Left lung (tissue), 10 donors: Measurements from ENCODE around the gene ZSCAN22. TPM values are rescaled to one million over a fixed set of nuclear protein-coding genes. Genes with fewer than 3 reads are reported as not detected.

Experiments
- ATAC-seq: fragments of 200-7000 bp; cut with Tn5 transposase; one replicate; pipeline ENCODE4 v1.9.1; 2020; ENCODE audit warnings: moderate library complexity
- DNase-seq, 4 donors: peaks; one replicate each; pipeline ENCODE4 v3.0.0-alpha.2; 2013 to 2020
- H3K27ac ChIP-seq, 2 donors: fragments of 200-600 bp; sonication (generic) in 1 of 2; one replicate each; pipeline versions ENCODE4 v1.5.0 to v1.8.0; 2020 to 2021
- H3K27me3 ChIP-seq, 2 donors: fragments of 200-600 bp; sonication (generic) in 1 of 2; one replicate each; pipeline versions ENCODE4 v1.5.0 to v1.8.0; 2020 to 2021
- H3K36me3 ChIP-seq, 2 donors: fragments of 200-600 bp; sonication (generic) in 1 of 2; one replicate each; pipeline versions ENCODE4 v1.5.0 to v1.8.0; 2020 to 2021
- H3K4me1 ChIP-seq, 2 donors: fragments of 200-600 bp; one replicate each; pipeline ENCODE4 v1.8.0; 2021
- H3K4me3 ChIP-seq, 2 donors: fragments of 200-600 bp; sonication (generic) in 1 of 2; one replicate each; pipeline versions ENCODE4 v1.5.0 to v1.8.0; 2020 to 2021; ENCODE audit warnings: mild to moderate bottlenecking in 1 of 2
- H3K9me3 ChIP-seq, 2 donors: fragments of 200-600 bp; sonication (generic) in 1 of 2; one replicate each; pipeline versions ENCODE4 v1.5.0 to v1.8.0; 2020 to 2021
- intact Hi-C, 2 donors: fragments of 100-400 bp; cut with DNase I; formaldehyde crosslinking; loops; one replicate each; pipeline versions ENCODE4 v1.11.2 to v1.14.2; 2022
- polyA plus RNA-seq, 6 donors: library from polyadenylated mRNA; unstranded; fragments of 120-200 nt; gene quantifications; one replicate each; pipeline ENCODE4 v1.2.1, GENCODE V29; 2013; ENCODE audit not compliant: insufficient read length in 6 of 6
- total RNA-seq, 2 donors: library from RNA; stranded (reverse); fragmentation: NEBNext Ultra II Directional; extraction: Animal tissue kit (Norgen Biotek cat#: 25700); gene quantifications; one replicate each; pipeline ENCODE4 v1.2.1, GENCODE V29; 2021
- TF ChIP-seq, protein P1 (sequence below), 2 donors: fragments of 200-600 bp; sonication (generic) in 1 of 2; IDR thresholded peaks; one replicate each; pipeline versions ENCODE4 v1.5.0 to v1.8.0; 2021; ENCODE audit warnings: antibody characterized with exemption in 2 of 2
- donor health status: DM: no; HTN: yes; CAD: no.
- donor health status: DM: no; HTN: no; CAD: no.

ZSCAN22 gene
- total and polyA plus RNA-seq, 8 donors: 3.4 to 5.0 (median 4.0) TPM

DNA sequence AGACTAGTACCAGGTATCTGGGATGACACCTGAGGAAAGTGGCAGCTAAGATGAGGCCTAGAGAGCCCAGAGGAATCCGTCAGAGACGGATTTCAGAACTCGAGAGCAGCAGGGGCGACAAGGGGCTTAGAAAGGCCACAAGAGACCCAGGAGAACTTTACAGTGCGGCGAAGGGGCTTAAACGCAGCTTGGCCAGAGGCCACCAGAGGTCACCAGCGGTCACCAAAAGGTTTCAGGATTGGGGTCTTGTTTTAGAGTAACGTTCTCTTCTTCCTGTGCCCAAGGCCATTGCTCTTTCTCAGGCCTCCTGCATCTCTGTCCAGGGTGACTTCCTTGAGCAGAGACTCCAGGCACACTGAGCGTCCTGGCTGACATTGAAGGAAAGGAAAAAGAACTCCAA, 2.2 kb downstream of the ZSCAN22 start:
- TF ChIP-seq, protein P1, sequence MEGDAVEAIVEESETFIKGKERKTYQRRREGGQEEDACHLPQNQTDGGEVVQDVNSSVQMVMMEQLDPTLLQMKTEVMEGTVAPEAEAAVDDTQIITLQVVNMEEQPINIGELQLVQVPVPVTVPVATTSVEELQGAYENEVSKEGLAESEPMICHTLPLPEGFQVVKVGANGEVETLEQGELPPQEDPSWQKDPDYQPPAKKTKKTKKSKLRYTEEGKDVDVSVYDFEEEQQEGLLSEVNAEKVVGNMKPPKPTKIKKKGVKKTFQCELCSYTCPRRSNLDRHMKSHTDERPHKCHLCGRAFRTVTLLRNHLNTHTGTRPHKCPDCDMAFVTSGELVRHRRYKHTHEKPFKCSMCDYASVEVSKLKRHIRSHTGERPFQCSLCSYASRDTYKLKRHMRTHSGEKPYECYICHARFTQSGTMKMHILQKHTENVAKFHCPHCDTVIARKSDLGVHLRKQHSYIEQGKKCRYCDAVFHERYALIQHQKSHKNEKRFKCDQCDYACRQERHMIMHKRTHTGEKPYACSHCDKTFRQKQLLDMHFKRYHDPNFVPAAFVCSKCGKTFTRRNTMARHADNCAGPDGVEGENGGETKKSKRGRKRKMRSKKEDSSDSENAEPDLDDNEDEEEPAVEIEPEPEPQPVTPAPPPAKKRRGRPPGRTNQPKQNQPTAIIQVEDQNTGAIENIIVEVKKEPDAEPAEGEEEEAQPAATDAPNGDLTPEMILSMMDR (IDR thresholded peaks at IDR 0.05): no peak
- intact Hi-C loops: no loop called here
- no peak overlapping the region for H3K4me3 ChIP-seq
- H3K27me3 ChIP-seq: no peaks in the 10 kb centered on the region
- no peaks in the 10 kb centered on the region for H3K36me3 ChIP-seq
- DNase-seq (no peak), ATAC-seq (no peak)
- H3K27ac ChIP-seq: no peak overlapping the region
- H3K4me1 ChIP-seq: peaks cover 15 to 30% of the 10 kb centered on the region in 2 donors
- no peaks in the 10 kb centered on the region for H3K9me3 ChIP-seq

DNA sequence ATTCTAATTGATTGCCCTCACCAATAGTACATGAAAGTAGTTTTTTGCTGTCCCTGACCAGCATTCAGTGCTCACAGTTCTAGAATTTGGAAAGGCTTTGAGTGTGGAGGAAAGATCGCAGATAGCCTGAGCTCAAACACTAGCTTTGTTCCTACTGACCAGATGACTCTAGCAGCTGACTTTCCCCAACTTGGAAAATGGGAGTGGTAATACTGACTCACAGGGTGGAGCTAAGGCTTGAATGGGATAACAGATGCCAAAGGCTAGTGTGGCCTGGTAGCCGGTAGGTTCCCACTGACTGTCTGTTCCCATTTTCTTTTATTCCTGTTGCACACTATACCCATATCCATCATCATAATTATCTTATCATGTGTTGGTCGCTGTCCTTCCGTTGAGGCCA, 3.7 kb downstream of the ZSCAN22 start:
- Histone ChIP-seq H3K4me3 (no peak overlapping the region), H3K9me3 (no peaks in the 10 kb centered on the region), H3K36me3 (peaks cover 0 to 11% of the 10 kb centered on the region in 2 donors), H3K27me3 (no peaks in the 10 kb centered on the region), H3K27ac (no peak overlapping the region), H3K4me1 (peaks cover 15 to 29% of the 10 kb centered on the region in 2 donors)
- DNase-seq: no peak
- intact Hi-C loops: no loop called here
- no peak for ATAC-seq
- TF ChIP-seq, protein P1 (IDR thresholded peaks at IDR 0.05): no peak

DNA sequence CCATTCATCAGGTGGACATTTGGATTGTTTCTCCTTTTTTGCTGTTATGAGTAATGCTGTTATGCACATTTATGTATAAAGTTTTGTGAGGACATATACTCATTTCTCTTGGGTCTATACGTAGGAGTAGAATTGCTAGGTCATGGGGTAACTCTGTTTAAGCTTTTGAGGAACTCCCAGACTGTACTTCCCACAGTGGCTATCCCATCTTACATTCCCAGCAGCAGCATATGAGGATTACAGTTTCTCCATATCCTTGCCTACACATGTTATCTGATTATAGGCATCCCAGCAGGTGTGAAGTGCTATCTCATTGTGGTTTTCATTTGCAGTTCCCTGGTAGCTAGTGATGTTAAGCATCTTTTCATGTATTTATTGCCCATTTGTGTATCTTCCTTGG, 5.9 kb downstream of the ZSCAN22 start:
- TF ChIP-seq, protein P1 (IDR thresholded peaks at IDR 0.05): no peak
- Histone ChIP-seq H3K4me1 (peaks cover 6 to 16% of the 10 kb centered on the region in 2 donors), H3K36me3 (peaks cover 0 to 29% of the 10 kb centered on the region in 2 donors), H3K27ac (no peak overlapping the region), H3K27me3 (no peaks in the 10 kb centered on the region), H3K4me3 (no peak overlapping the region), H3K9me3 (no peaks in the 10 kb centered on the region)
- DNase-seq (no peak), ATAC-seq (no peak)
- intact Hi-C loops: no loop called here

DNA sequence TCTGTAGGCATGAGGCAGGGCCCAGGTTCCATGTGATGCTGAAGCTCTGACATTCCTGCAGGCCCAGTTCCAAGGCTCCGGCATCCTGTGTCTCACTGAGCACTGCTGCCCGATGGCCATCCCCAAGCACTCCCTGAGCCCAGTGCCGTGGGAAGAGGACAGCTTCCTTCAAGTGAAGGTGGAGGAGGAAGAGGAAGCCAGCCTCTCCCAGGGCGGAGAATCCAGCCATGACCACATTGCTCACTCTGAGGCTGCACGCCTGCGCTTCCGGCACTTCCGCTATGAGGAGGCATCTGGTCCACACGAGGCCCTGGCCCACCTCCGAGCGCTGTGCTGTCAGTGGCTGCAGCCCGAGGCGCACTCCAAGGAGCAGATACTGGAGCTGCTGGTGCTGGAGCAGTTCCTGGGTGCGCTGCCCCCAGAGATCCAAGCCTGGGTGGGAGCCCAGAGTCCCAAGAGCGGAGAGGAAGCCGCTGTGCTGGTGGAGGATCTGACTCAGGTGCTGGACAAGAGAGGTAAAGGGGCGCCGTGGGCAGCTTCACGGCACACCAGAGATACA, 8.0 kb downstream of the ZSCAN22 start:
- H3K36me3 ChIP-seq: peaks cover 0 to 50% of the 10 kb centered on the region in 2 donors
- H3K9me3 ChIP-seq: no peaks in the 10 kb centered on the region
- H3K4me1 ChIP-seq: no peaks in the 10 kb centered on the region
- no peaks in the 10 kb centered on the region for H3K27me3 ChIP-seq
- no peak for ATAC-seq
- intact Hi-C loops: no loop called here
- H3K4me3 ChIP-seq: no peak overlapping the region
- no peak overlapping the region for H3K27ac ChIP-seq
- DNase-seq: no peak
- TF ChIP-seq, protein P1 (IDR thresholded peaks at IDR 0.05): no peak

DNA sequence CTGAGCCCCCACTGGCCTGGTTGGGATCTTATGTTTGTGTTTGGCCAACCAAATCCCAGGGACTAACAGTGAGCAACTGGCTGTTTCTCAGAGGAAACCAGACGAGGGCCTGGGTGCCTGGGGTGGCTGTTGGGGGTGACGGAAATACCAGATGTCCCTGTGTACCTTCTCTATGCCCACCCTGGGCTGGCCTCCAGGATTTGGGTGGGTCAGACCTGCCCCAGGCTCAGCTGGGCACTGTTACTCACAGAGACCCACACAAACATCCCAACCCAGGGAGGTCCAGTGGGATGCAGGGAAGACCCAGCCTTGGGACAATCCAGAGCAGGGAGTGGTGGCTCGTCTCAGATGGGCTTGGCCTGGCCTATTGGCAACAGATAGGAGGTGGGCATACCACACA, 8.8 kb downstream of the ZSCAN22 start:
- H3K27ac ChIP-seq: no peak overlapping the region
- H3K36me3 ChIP-seq: peaks cover 0 to 55% of the 10 kb centered on the region in 2 donors
- H3K4me1 ChIP-seq: no peaks in the 10 kb centered on the region
- no peaks in the 10 kb centered on the region for H3K9me3 ChIP-seq
- DNase-seq (no peak), ATAC-seq (no peak)
- intact Hi-C loops: no loop called here
- H3K27me3 ChIP-seq: no peaks in the 10 kb centered on the region
- TF ChIP-seq, protein P1 (IDR thresholded peaks at IDR 0.05): no peak
- H3K4me3 ChIP-seq: no peak overlapping the region
